CD14-positive monocyte (primary cell): Measurements from ENCODE around the gene SLIT3. TPM values are rescaled to one million over a fixed set of nuclear protein-coding genes. Genes with fewer than 3 reads are reported as not detected.

Experiments used
- DNase-seq, 3 donors: peaks; one replicate each; pipeline ENCODE4 v3.0.0-alpha.2; 2011 to 2022
- H2AFZ ChIP-seq: 2 replicates; pipeline ENCODE4 v1.6.0; 2012; ENCODE audit warnings: mild to moderate bottlenecking, low read depth, low read length, inconsistent platforms; ENCODE audit not compliant: insufficient read depth, poor library complexity, severe bottlenecking
- H3K27ac ChIP-seq, 2 donors: 1 replicate in 1 of 2; 2 replicates in 1 of 2; pipeline ENCODE4 v1.5.1; 2012 to 2013; ENCODE audit warnings: low read length in 2 of 2, control low read depth in 1 of 2, inconsistent platforms in 1 of 2, low read depth in 1 of 2, mild to moderate bottlenecking in 1 of 2
- H3K27me3 ChIP-seq, 2 donors: one replicate each; pipeline versions ENCODE4 v1.6.0 to v1.6.1; 2011 to 2013; ENCODE audit warnings: low read length in 2 of 2; ENCODE audit not compliant: control insufficient read depth in 2 of 2, insufficient read depth in 2 of 2
- H3K36me3 ChIP-seq, 2 donors: replicated peaks in 1 of 2; 1 replicate in 1 of 2; 2 replicates in 1 of 2; pipeline versions ENCODE4 v1.5.1 to v1.6.1; 2012 to 2013; ENCODE audit warnings: low read length in 2 of 2, control low read depth in 1 of 2, inconsistent platforms in 1 of 2, mild to moderate bottlenecking in 1 of 2; ENCODE audit not compliant: insufficient read depth in 2 of 2, control insufficient read depth in 1 of 2
- H3K4me1 ChIP-seq, 2 donors: 1 replicate in 1 of 2; 2 replicates in 1 of 2; pipeline versions ENCODE4 v1.5.1 to v1.6.1; 2012 to 2013; ENCODE audit warnings: low read length in 2 of 2, control low read depth in 1 of 2, inconsistent platforms in 1 of 2, mild to moderate bottlenecking in 1 of 2, moderate library complexity in 1 of 2; ENCODE audit not compliant: insufficient read depth in 2 of 2, control insufficient read depth in 1 of 2
- H3K4me2 ChIP-seq: replicated peaks from 2 replicates; pipeline ENCODE3; 2012; ENCODE audit warnings: low read length, moderate library complexity, mild to moderate bottlenecking; ENCODE audit not compliant: poor library complexity, severe bottlenecking; ENCODE audit errors: extremely low read depth
- H3K4me3 ChIP-seq, 3 experiments: fragments of 200-600 bp in 1 of 3; sonication (generic) in 1 of 3; replicated peaks in 1 of 3; 1 replicate in 2 of 3; 2 replicates in 1 of 3; pipeline ENCODE4 v1.5.1; 2011 to 2013; ENCODE audit warnings: low read length in 3 of 3, mild to moderate bottlenecking in 3 of 3, control low read depth in 2 of 3, low read depth in 2 of 3, inconsistent platforms in 1 of 3, moderate library complexity in 1 of 3
- H3K79me2 ChIP-seq: 2 replicates; pipeline ENCODE4 v1.6.0; 2012; ENCODE audit warnings: mild to moderate bottlenecking, control low read depth, inconsistent platforms, low read length, moderate library complexity; ENCODE audit not compliant: insufficient read depth
- H3K9ac ChIP-seq: 2 replicates; pipeline ENCODE4 v1.6.0; 2017; ENCODE audit warnings: low read length, mild to moderate bottlenecking; ENCODE audit not compliant: insufficient read depth, poor library complexity, severe bottlenecking
- H3K9me3 ChIP-seq, 2 donors: replicated peaks in 1 of 2; 1 replicate in 1 of 2; 2 replicates in 1 of 2; pipeline versions ENCODE4 v1.5.1 to v1.6.1; 2012 to 2013; ENCODE audit warnings: low read length in 2 of 2, control low read depth in 1 of 2; ENCODE audit not compliant: control insufficient read depth in 1 of 2, insufficient read depth in 1 of 2
- H4K20me1 ChIP-seq: 2 replicates; pipeline ENCODE4 v1.6.0; 2012; ENCODE audit warnings: mild to moderate bottlenecking, low read length, control low read depth, moderate library complexity; ENCODE audit not compliant: insufficient read depth
- H3K27ac Mint-ChIP-seq, 7 donors: one replicate each; pipeline ENCODE4 v1.8.0; 2020; ENCODE audit warnings: mild to moderate bottlenecking in 7 of 7, mixed read lengths in 7 of 7, moderate library complexity in 6 of 7, inconsistent platforms in 2 of 7
- H3K27me3 Mint-ChIP-seq, 3 donors: one replicate each; pipeline ENCODE4 v1.8.0; 2021 to 2022; ENCODE audit warnings: low read depth in 3 of 3, mild to moderate bottlenecking in 3 of 3, mixed read lengths in 3 of 3, moderate library complexity in 3 of 3, inconsistent platforms in 1 of 3
- H3K36me3 Mint-ChIP-seq, 2 donors: one replicate each; pipeline ENCODE4 v1.8.0; 2020; ENCODE audit warnings: mixed read lengths in 2 of 2, inconsistent platforms in 1 of 2, mild to moderate bottlenecking in 1 of 2
- H3K4me1 Mint-ChIP-seq: one replicate; pipeline ENCODE4 v1.8.0; 2020; ENCODE audit warnings: mild to moderate bottlenecking, mixed read lengths
- H3K4me3 Mint-ChIP-seq, 2 donors: one replicate each; pipeline ENCODE4 v1.8.0; 2020; ENCODE audit warnings: mild to moderate bottlenecking in 2 of 2, mixed read lengths in 2 of 2, moderate library complexity in 1 of 2
- H3K9me3 Mint-ChIP-seq, 7 donors: one replicate each; pipeline ENCODE4 v1.8.0; 2020 to 2022; ENCODE audit warnings: mixed read lengths in 7 of 7, mild to moderate bottlenecking in 6 of 7, moderate library complexity in 6 of 7, inconsistent platforms in 2 of 7
- CTCF ChIP-seq: fragments of 200-600 bp; IDR thresholded peaks from one replicate; pipeline ENCODE4 v1.8.0; 2022; ENCODE audit warnings: antibody characterized with exemption, mild to moderate bottlenecking
- WGBS: methylation state at CpG from one replicate; pipeline ENCODE4 v1.1.5; 2013; ENCODE audit warnings: missing lambda C conversion rate; ENCODE audit not compliant: insufficient coverage; 5-methylcytosine and 5-hydroxymethylcytosine counted together
- intact Hi-C, 2 donors: fragments of 100-400 bp; cut with micrococcal nuclease; formaldehyde crosslinking; loops; one replicate each; pipeline versions ENCODE4 v1.15.0 to v1.15.1; 2023
- polyA plus RNA-seq, 3 donors: library from polyadenylated mRNA; depleted of rRNA in 1 of 3; unstranded in 2 of 3; stranded (reverse) in 1 of 3; fragments of 300-500 nt in 2 of 3; fragments of >200 nt in 1 of 3; fragmentation: Illumina TruSeq in 2 of 3; gene quantifications; 1 replicate in 2 of 3; 2 replicates in 1 of 3; pipeline ENCODE4 v1.2.3, GENCODE V29; 2012 to 2021

The SLIT3 gene
- polyA plus RNA-seq, 3 donors: not detected

GRCh38 chr5:169080448-169080911 is 220.5 kb downstream of the SLIT3 start:
- intact Hi-C loops: no loop called here
- Histone ChIP-seq H3K4me2 (no peak overlapping the region), H2AFZ (no peak overlapping the region), H3K27ac (no peak overlapping the region), H3K9ac (no peak overlapping the region), H3K27me3 (no peaks in the 10 kb centered on the region), H3K36me3 (no peaks in the 10 kb centered on the region), H3K4me1 (no peaks in the 10 kb centered on the region), H3K79me2 (no peaks in the 10 kb centered on the region), H3K9me3 (no peaks in the 10 kb centered on the region), H4K20me1 (no peaks in the 10 kb centered on the region), H3K4me3 (no peak overlapping the region)
- H3K36me3 Mint-ChIP-seq: no peaks in the 10 kb centered on the region
- DNase-seq: no peak
- H3K4me3 Mint-ChIP-seq: no peak overlapping the region
- no peak overlapping the region for H3K27ac Mint-ChIP-seq
- WGBS: 94% methylated on average over 4 of the region's 6 CpGs
- H3K4me1 Mint-ChIP-seq: no peaks in the 10 kb centered on the region
- H3K27me3 Mint-ChIP-seq: peaks cover 2% of the 10 kb centered on the region in 3 donors
- H3K9me3 Mint-ChIP-seq: peaks cover 0 to 6% (median 0%) of the 10 kb centered on the region in 7 donors
- TF ChIP-seq CTCF: no peak

GRCh38 chr5:169079697-169080096 is 221.2 kb downstream of the SLIT3 start:
- intact Hi-C loops: no loop called here
- no peak overlapping the region for H3K27ac Mint-ChIP-seq
- no peaks in the 10 kb centered on the region for H3K4me1 Mint-ChIP-seq
- H3K4me3 Mint-ChIP-seq: no peak overlapping the region
- no peaks in the 10 kb centered on the region for H3K36me3 Mint-ChIP-seq
- Histone ChIP-seq H3K9ac (no peak overlapping the region), H3K27me3 (no peaks in the 10 kb centered on the region), H3K4me3 (no peak overlapping the region), H3K27ac (no peak overlapping the region), H4K20me1 (no peaks in the 10 kb centered on the region), H2AFZ (no peak overlapping the region), H3K9me3 (no peaks in the 10 kb centered on the region), H3K4me2 (no peak overlapping the region), H3K79me2 (no peaks in the 10 kb centered on the region), H3K36me3 (no peaks in the 10 kb centered on the region), H3K4me1 (no peaks in the 10 kb centered on the region)
- H3K9me3 Mint-ChIP-seq: peaks cover 0 to 6% (median 0%) of the 10 kb centered on the region in 7 donors
- H3K27me3 Mint-ChIP-seq: peaks cover 1 to 2% (median 2%) of the 10 kb centered on the region in 3 donors
- WGBS: 100% methylated on average over 2 of the region's 2 CpGs
- no peak for DNase-seq
- no peak for TF ChIP-seq CTCF
